Keratinocyte (primary cell): ENCODE data around the gene DAB1.

Experiments used
- CTCF ChIP-seq, 3 experiments: IDR thresholded peaks in 1 of 3; conservative IDR thresholded peaks in 1 of 3; optimal IDR thresholded peaks in 1 of 3; 2 replicates in 2 of 3; 3 replicates in 1 of 3; pipeline versions ENCODE3 to v1.5.1; 2011; ENCODE audit warnings: low read length in 3 of 3, mild to moderate bottlenecking in 3 of 3, moderate library complexity in 2 of 3, control low read depth in 1 of 3, inconsistent platforms in 1 of 3; ENCODE audit not compliant: insufficient read depth in 2 of 3; ENCODE audit errors: extremely low read depth in 1 of 3
- EZH2 ChIP-seq: IDR thresholded peaks from one replicate; pipeline ENCODE4 v1.6.1; 2012; ENCODE audit warnings: inconsistent platforms, mild to moderate bottlenecking, low read length, moderate library complexity

- TF ChIP-seq CTCF (optimal IDR thresholded peaks at IDR 0.05 in 1 of 3, IDR thresholded peaks at IDR 0.05 in 1 of 3, conservative IDR thresholded peaks at IDR 0.05 in 1 of 3; ENCODE audit: extremely low read depth in 1 of 3, insufficient read depth in 2 of 3, low read length in 3 of 3): no peak
- no peak for TF ChIP-seq EZH2
Measured at GRCh38 chr1:57034713-57035112, 389.1 kb downstream of the DAB1 start.
